ENCODE measurements around the gene CHIC2.

- TF ChIP-seq CTCF (conservative IDR thresholded peaks at IDR 0.05 in 1 of 2, IDR thresholded peaks at IDR 0.05 in 1 of 2; ENCODE audit: low read depth in 1 of 2, low read length in 2 of 2) (no peak), EZH2 (IDR thresholded peaks at IDR 0.05; ENCODE audit: low read length, missing control alignments) (no peak)
These were observed 100.6 kb downstream of the CHIC2 start for GRCh38 chr4:53963781-53964180.

Measured in fibroblast of lung (primary cell).